HG02623 (cell line): ENCODE results near the gene APPBP2.
A peak's percentile ranks its signal among the peaks of the same experiment; 100 is the strongest.
"Not testable (repeated sequence)": the region's sequence is repeated elsewhere in the genome, so short reads cannot be mapped to it uniquely, and the experiment has no call there.

Experiments
- ATAC-seq: cut with Tn5 transposase; IDR thresholded peaks from one replicate; pipeline ENCODE4 v1.9.1; 2021; ENCODE audit warnings: moderate library complexity; ENCODE audit not compliant: unreplicated experiment

Gene APPBP2, protein sequence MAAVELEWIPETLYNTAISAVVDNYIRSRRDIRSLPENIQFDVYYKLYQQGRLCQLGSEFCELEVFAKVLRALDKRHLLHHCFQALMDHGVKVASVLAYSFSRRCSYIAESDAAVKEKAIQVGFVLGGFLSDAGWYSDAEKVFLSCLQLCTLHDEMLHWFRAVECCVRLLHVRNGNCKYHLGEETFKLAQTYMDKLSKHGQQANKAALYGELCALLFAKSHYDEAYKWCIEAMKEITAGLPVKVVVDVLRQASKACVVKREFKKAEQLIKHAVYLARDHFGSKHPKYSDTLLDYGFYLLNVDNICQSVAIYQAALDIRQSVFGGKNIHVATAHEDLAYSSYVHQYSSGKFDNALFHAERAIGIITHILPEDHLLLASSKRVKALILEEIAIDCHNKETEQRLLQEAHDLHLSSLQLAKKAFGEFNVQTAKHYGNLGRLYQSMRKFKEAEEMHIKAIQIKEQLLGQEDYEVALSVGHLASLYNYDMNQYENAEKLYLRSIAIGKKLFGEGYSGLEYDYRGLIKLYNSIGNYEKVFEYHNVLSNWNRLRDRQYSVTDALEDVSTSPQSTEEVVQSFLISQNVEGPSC

DNA sequence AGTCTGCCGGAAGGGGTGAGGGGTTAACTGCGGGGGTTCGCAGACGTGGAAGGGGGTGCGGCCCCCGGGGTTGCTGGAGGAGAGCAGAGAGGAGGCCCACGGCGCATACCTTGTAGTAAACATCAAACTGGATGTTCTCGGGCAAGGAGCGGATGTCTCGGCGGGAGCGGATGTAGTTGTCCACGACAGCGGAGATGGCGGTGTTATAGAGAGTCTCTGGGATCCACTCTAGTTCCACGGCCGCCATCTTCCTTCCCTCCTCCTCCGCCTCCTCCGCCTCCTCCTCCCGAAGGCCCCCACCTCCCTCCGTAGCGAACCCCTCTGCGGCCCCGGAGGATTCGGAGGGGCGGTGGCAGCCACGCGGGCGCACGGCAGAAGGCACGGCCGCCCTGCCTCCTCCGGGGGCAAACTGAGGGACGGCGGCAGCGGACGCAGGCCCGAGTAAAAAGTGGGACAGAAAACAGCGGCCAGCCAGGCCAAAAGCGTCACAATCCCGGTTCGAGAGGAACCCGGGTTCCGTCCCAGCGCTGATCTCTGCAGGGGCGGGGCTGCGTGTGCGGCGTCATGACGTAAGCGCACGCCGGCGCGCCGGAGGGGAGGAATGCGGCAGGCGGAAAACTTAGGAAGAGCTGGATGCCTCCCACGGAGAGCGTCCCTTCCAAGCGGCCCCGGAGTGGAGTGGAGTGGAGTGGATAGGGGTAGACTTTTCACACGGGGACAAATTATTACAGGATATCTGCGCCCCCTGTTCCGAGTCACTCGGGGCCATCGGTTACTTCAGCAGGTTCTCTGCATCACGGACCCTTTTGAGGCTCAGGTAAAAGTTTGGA is at the start of gene APPBP2:
APPBP2 (minus strand) TSS at position 558 of the 830 bp plus-strand sequence; CDS start at position 247, 311 bp downstream.
- ATAC-seq: peak; percentile 89

DNA sequence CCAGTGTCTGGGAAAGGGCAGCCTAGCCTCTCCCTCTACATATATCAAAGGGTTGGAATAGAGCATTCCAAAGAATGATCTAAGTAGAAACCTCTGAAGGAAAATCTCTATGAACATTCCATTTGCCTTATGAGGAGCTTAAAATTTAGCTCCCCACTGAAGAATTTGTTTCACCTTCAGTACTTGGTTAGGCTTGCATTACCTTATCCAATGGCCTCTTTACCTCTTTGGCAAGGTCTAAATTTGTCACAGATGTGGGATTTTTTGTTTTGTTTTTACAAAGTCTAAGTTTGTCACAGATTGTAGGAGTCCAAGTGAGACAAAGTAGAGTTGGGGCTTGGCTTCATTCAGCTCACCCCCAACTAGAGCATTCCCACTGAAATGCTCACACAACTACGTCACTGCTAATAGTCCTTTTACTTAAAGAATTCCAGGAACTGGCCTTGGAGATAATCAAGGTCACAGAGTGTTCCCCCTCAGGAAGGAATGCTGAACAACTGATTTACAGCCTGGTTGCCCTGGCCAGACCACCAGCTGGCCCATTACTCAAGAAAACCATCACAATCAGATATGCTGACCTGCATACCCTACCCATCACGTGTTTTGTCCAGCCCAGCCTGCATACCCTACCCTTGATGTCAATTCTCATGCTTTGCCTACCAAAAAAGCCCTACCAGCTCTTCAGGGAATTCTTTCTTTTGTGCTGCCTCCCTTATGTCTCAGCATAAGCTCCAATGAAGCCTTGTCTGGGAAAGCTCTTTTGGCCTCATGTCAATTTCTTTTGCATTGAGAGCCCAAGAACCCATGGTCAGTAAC is 47.4 kb upstream of the APPBP2 start:
- no peak for ATAC-seq

DNA sequence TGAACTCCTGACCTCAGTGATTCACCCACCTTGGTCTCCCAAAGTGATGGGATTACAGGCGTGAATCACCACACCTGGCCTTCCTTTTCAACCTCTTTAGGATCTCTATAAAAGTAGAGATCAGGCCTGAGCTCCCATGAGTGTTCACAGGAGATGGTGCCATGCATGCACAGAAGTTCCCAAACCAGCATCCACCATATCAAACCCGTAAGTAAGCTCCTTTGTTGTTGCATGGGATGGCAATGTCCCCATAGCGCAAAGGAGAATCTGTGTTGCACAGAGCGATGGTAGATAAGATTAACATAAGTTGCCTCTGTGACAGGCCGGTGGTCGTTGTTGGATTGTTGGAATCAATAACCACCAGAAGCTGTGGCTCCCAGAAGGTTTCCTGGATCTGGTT is 39.2 kb upstream of the APPBP2 start:
- no peak for ATAC-seq

DNA sequence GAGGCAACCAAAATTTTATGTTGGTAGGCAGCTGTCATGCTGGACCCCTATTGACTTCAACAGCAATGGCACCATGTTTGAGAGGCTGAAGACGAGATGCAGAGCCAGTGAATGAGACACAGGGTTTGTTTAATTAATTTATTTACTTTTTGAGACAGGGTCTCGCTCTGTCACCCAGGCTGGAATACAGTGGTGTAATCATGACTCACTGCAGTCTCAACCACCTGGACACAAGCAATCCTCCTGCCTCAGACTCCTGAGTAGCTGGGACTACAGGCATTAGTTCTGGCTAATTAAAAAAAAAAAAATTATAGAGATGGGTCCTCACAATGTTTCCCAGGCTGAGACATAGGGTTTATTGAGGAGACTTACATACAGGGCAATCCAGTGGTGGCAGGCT is 37.7 kb upstream of the APPBP2 start:
- ATAC-seq: no peak

DNA sequence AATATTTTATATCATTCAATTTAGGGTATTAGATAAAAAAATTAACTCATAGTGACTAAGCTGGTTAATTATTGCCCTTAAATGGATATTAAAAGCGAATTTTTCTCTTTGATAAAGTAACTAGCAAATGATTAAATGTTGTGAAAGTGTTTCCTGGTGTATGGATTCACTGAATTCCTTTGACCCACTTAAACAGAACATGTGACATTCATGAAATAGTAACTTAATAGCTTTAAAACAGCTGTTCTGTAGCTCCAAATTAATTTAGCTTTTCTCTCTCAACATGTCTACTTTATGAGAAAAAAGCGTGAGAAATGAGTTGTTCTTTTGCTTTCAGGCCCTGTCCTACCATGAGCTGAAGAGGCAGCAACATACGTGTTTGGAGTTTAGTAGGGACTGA is 36.4 kb upstream of the APPBP2 start:
- no peak for ATAC-seq

DNA sequence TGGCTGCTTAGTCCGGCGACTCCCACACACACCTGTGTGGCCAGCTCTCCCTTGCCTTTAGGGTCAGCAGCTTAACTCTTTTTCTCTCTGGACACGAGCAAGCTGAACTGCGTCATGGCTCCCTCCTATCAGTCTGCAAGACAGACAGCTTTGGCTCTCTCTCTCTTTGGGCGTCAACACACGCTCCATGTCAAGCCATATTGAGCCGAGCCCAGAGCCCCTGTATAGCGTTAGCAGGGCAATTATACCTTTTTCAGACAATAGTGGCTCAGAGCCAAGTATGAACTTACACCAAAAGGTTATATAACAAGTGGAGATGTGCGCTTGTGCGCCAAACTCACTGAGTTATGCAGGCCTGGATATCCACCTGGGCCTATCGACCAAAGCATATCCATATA is 34.8 kb upstream of the APPBP2 start:
- no peak for ATAC-seq

DNA sequence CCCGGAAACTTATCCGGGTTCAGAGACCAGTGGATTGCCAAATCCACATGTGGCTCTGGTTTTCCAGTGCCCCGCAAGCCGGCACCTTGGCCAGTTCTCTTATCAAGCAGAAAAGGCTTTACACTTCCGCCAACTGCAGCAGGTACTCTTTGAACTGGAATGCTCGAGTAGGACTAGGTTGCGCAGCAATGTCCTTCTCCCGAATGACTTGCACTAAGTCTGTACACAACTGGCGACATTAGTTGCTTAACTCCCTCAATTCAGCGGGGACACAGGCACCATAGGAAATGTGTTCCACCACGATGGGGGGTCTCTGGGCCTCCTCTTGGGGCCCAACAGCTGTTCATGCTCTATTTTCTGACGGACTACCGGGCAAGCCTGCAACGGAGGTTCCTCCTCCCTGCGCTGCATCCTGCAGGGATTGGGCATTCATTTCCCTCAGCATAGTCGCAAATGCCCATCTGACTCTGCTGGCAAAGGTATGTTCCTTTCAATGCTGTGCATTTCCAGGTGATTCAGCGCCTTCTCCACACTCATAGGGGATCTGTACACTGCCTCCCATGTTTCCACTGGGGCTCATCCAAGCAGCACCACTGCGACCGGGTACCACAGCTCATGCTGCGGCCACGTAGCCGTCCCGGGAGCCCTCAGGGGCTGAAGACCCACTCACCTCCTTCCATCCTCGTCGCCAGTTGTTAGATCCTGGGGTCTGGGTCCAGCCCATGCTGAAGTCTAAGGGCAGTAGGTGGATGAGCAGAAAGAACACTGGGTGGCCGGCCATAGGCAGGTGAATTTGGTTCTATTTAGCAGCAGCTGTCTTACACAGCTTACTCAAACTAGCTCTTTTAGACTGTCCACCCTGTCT is 34.2 kb upstream of the APPBP2 start:
- no peak for ATAC-seq

DNA sequence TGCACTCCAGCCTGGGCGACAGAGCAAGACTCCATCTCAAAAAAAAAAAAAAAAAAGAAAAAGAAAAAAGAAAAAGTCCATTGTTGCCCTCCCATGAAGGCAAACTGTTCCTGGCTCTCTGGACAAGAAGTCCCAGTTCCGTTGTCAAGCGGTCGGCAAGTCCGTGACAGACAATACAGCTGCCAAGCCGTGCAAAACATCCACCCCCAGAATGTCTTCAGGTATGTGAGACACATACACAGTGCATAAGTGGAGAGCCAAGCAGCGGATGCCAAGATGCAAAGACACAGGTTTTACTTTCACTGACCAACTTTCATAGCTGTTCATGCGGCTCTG is 33.6 kb upstream of the APPBP2 start:
- ATAC-seq: no peak

DNA sequence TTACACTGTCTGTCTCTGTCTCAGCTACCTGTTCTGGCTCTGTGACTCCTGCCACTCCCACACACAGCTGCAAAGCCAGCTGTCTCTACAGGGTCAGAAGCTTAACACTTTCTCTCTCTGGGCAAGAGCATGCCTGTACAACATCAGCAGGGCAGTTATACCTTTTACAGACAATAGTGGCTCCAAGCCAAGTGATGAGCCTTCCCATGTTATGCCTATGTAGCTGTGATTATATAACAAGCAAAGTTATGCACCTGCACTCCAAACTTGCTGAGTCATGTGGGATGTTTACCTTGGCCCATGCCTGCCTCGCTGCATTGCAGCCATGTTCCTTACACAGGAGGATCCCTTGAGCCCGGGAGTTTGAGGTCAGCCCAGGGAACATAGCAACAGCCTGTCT is 31.8 kb upstream of the APPBP2 start:
- ATAC-seq: no peak

DNA sequence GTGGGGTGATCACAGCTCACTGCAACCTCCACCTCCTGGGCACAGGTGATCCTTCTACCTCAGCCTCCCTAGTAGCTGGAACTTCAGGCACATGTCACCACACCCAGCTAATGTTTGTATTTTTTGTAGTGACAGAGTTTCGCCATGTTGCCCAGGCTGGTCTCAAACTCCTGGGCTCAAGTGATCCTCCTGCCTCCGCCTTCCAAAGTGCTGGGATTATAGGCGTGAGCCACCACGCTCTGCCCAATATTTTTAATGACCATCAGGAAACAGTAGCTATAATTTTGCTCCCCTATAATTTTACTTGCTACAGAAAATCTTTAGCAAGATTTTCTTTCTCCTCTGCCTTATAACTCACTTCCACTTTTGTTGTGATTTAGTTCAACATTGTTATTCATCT is 29.7 kb upstream of the APPBP2 start:
- no peak for ATAC-seq

DNA sequence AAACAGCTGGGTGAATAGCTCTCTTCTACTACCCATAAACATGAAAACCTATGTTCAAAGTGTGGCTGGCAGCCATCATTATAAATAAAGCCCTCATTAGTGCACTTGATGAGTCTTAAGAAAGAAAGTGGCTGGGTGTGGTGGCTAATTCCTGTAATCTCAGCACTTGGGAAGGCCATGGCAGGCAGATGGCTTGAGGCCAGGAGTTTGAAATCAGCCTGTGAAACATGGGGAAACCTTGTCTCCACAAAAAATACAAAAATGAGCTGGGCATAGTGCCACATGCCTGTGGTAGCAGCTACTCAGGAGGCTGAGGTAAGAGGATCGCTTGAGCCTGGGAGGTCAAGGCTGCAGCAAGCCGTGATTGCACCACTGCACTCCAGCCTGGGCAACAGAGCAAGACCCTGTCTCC is 28.3 kb upstream of the APPBP2 start:
- no peak for ATAC-seq

DNA sequence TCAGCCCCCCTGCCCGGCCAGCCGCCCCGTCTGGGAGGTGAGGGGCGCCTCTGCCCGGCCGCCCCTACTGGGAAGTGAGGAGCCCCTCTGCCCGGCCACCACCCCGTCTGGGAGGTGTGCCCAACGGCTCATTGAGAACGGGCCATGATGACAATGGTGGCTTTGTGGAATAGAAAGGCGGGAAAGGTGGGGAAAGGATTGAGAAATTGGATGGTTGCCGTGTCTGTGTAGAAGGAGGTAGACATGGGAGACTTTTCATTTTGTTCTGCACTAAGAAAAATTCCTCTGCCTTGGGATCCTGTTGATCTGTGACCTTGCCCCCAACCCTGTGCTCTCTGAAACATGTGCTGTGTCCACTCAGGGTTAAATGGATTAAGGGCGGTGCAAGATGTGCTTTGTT is 26.2 kb upstream of the APPBP2 start:
- ATAC-seq: not testable (repeated sequence)

DNA sequence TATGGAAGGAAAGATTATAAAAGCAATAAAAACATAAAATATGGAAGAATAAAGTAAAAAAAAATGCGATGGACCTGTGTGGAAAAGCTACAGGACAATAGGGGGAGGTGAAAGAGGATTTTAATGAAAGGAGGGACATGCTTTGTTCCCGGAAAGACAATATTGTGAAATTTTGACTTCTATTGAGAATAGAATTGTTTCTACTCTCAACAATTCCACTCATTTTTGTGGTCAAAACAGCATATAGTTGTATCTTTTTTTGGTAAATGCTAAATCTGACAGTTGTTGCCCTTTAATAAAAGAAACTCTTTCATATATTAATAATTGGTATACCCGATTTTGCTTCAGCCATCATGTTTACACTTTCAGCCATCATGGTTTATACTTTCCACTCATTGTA is 22.9 kb upstream of the APPBP2 start:
- ATAC-seq: no peak

DNA sequence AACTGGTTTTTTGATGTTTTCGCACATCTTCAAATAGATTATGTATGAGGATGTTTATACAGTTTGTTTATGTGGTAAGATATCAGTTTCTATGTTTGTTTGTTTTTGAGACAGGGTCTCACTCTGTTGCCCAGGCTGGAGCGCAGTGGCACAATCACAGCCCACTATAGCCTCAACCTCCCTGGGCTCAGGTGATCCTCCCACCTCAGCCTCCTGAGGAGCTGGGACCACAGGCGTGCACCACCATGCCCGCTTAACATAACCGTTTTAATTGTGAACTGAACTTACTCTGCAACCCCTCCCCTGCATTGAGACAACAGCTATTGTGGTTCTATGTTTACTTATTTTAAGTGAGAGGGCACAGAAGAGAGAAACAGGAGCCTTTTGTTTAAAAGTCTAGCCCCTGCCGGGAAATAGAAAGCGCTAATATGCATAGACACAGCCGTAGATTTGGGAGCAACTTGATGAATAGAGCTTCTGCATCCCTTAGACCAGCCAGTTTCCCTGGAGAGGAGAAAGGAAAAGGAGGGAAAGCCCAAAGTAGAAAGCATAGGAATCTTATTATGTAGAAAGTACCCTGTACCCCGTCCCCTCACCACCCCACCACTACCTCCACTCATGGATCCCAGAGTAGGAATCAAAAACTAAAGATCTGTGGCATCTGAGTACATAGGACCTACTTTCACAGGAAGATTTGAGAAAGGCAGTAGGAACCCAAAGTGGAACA is 19.6 kb upstream of the APPBP2 start:
- no peak for ATAC-seq

DNA sequence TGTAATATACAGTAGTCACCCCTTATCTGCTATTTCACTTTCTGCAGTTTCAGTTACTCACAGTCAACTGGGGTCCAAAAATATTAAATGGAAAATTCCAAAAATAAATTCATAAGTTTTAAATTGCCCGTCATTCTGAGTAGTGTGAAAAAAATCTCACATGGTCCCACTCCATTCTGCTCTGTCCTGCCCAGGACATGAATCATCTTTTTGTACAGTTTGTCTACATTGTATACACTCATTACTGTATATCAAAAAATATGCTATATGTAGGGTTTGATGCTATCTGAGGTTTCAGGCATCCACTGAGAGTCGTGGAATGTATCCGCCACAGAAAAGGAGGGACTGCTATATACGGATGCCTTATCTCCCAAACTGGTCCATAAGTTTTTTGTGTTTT is 16.0 kb upstream of the APPBP2 start:
- no peak for ATAC-seq

DNA sequence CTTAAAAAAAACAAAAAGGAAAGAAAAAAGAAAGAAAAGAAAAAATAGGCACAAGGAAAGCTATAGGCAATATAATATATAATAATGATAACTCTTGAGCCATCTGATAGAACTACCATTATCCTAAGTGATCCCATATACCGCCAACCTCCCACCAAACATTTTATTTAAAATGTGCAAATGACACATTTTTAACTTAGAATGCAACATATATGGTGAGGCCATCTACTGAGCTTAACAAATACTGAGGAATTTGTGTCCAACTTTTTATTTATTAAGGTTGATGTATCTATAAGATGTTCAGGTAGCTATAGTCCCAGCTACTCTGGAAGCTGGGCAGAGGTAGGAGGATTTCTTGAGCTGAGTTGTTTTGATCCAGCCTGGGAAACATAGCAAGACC is 14.4 kb upstream of the APPBP2 start:
- no peak for ATAC-seq

DNA sequence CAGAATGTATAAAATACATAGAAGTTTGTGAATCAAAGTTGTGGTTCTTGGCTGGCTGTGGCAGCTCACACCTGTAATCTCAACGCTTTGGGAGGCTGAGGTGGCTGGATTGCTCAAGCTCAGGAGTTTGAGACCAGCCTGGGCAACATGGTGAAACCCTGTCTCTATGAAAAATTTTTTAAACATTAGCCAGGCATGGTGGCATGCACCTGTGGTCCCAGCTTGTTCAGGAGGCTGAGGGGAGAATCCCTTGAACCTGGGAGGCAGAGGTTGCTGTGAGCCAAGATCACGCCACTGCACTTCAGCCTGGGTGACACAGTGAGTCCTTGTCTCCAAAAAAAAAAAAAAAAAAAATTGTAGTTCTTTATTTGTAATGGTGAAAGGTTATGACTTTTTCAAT is 13.8 kb upstream of the APPBP2 start:
- ATAC-seq: no peak

DNA sequence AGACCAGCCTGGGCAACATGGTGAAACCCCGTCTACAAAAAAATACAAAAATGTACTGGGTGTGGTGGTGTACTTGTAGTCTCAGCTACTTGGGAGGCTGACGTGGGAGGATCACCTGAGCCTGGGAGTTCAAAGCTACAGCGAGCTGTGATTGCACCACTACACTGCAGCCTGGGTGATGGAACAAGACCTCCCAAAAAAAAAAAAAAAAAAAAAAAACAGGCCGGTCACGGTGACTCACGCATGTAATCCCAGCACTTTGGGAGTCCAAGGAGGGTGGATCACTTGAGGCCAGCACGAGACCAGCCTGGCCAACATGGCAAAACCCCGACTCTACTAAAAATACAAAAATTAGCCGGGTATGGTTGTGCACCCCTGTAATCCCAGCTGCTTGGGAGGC is 12.7 kb upstream of the APPBP2 start:
- ATAC-seq: no peak
